HCT116 (cell line): Measurements from ENCODE around the gene MACF1. TPM values are rescaled to one million over a fixed set of nuclear protein-coding genes. Genes with fewer than 3 reads are reported as not detected.

Source experiments
- ATAC-seq: fragments of 200-7000 bp; cut with Tn5 transposase; 2 replicates; pipeline ENCODE4 v1.9.1; 2020; ENCODE audit warnings: mild to moderate bottlenecking, moderate library complexity
- BruUV-seq: library from RNA; stranded (reverse); fragments of 400-500 nt; replicated peaks from 2 replicates; lab custom pipeline; 2021; lab: Mats Ljungman, UMichigan
- CTCF ChIA-PET: fragments of 300-600 bp; sonication (Branson Sonifier 250); formaldehyde crosslinking; loops from one replicate; lab custom pipeline; 2021; ENCODE audit warnings: antibody characterized with exemption; lab: Charles Lee
- POLR2A ChIA-PET: fragments of 300-600, 350-600 bp; sonication (Branson Sonifier 250); formaldehyde crosslinking; loops from one replicate; lab custom pipeline; 2021; ENCODE audit warnings: antibody characterized with exemption; lab: Charles Lee
- RAD21 ChIA-PET, 2 experiments: fragments of 300-600 bp; sonication (Branson Sonifier 250); formaldehyde crosslinking; loops; one replicate each; lab custom pipeline; 2023; ENCODE audit warnings: low total read pairs in 2 of 2; ENCODE audit not compliant: uncharacterized antibody in 2 of 2, unreplicated experiment in 2 of 2, low non-redundant PET in 1 of 2; lab: Charles Lee
- DNase-seq: peaks from one replicate; pipeline ENCODE4 v3.0.0-alpha.2; 2010; ENCODE audit warnings: low read depth, low spot score
- H2AFZ ChIP-seq: fragments of 200-600 bp; shearing (Covaris generic), sonication (generic); 2 replicates; pipeline ENCODE4 v1.6.1; 2017; ENCODE audit warnings: low read depth, mixed run types, mixed read lengths, antibody characterized with exemption, low read length; ENCODE audit not compliant: poor library complexity, severe bottlenecking
- H3K27ac ChIP-seq: 2 replicates; pipeline ENCODE4 v1.5.1; 2012; ENCODE audit warnings: low read depth, low read length
- H3K27me3 ChIP-seq: fragments of 200-600 bp; sonication (generic); 2 replicates; pipeline ENCODE4 v1.6.1; 2016; ENCODE audit warnings: mixed run types, low read length, mixed read lengths; ENCODE audit not compliant: insufficient read depth
- H3K36me3 ChIP-seq, 2 experiments: fragments of 200-500 bp in 1 of 2; fragments of 200-600 bp in 1 of 2; sonication (Bioruptor generic) in 1 of 2; sonication (generic) in 1 of 2; 2 replicates each; pipeline versions ENCODE4 v1.5.1 to v1.6.1; 2014 to 2016; ENCODE audit warnings: low read length in 2 of 2, inconsistent platforms in 1 of 2, mixed read lengths in 1 of 2, mixed run types in 1 of 2; ENCODE audit not compliant: insufficient read depth in 2 of 2, control insufficient read depth in 1 of 2
- H3K4me1 ChIP-seq, 2 experiments: fragments of 200-600 bp in 1 of 2; sonication (generic) in 1 of 2; 2 replicates each; pipeline versions ENCODE4 v1.5.1 to v1.6.1; 2012 to 2017; ENCODE audit warnings: low read length in 2 of 2, inconsistent platforms in 1 of 2, mild to moderate bottlenecking in 1 of 2, mixed read lengths in 1 of 2, mixed run types in 1 of 2, moderate library complexity in 1 of 2; ENCODE audit not compliant: insufficient read depth in 2 of 2, control insufficient read depth in 1 of 2
- H3K4me2 ChIP-seq: fragments of 200-600 bp; sonication (generic); 2 replicates; pipeline ENCODE4 v1.6.1; 2017; ENCODE audit warnings: mixed run types, low read length, mixed read lengths
- H3K4me3 ChIP-seq, 2 experiments: fragments of 200-600 bp in 1 of 2; sonication (generic) in 1 of 2; replicated peaks in 1 of 2; 2 replicates each; pipeline ENCODE4 v1.5.1; 2011 to 2016; ENCODE audit warnings: low read length in 2 of 2, control low read depth in 1 of 2, low read depth in 1 of 2, mild to moderate bottlenecking in 1 of 2, mixed read lengths in 1 of 2, mixed run types in 1 of 2
- H3K79me2 ChIP-seq: fragments of 200-600 bp; sonication (generic); 2 replicates; pipeline ENCODE4 v1.6.1; 2017; ENCODE audit warnings: mild to moderate bottlenecking, mixed run types, low read length, moderate library complexity, mixed read lengths; ENCODE audit not compliant: insufficient read depth
- H3K9ac ChIP-seq: fragments of 200-600 bp; sonication (generic); 2 replicates; pipeline ENCODE4 v1.6.1; 2016; ENCODE audit warnings: low read length, mixed read lengths
- H3K9me2 ChIP-seq: fragments of 200-600 bp; sonication (generic), shearing (Covaris generic); 2 replicates; pipeline ENCODE4 v1.6.1; 2017; ENCODE audit warnings: mixed run types, mild to moderate bottlenecking, moderate library complexity; ENCODE audit not compliant: insufficient read depth
- H3K9me3 ChIP-seq, 2 experiments: fragments of 200-500 bp in 1 of 2; fragments of 200-600 bp in 1 of 2; sonication (Bioruptor generic) in 1 of 2; sonication (generic) in 1 of 2; 2 replicates each; pipeline ENCODE4 v1.6.1; 2014 to 2017; ENCODE audit warnings: low read length in 2 of 2, mixed read lengths in 2 of 2, inconsistent platforms in 1 of 2, low read depth in 1 of 2, mild to moderate bottlenecking in 1 of 2, mixed run types in 1 of 2, moderate library complexity in 1 of 2; ENCODE audit not compliant: control insufficient read depth in 1 of 2, insufficient read depth in 1 of 2
- H4K20me1 ChIP-seq: fragments of 200-600 bp; sonication (generic), shearing (Covaris generic); 2 replicates; pipeline ENCODE4 v1.6.1; 2017; ENCODE audit warnings: mixed run types, mild to moderate bottlenecking, moderate library complexity; ENCODE audit not compliant: insufficient read depth
- CBX3 ChIP-seq: IDR thresholded peaks from 2 replicates; pipeline ENCODE4 v1.6.1; 2012; ENCODE audit warnings: low read depth
- CEBPB ChIP-seq: IDR thresholded peaks from 2 replicates; pipeline ENCODE4 v1.6.1; 2012; ENCODE audit warnings: low read depth
- EGR1 ChIP-seq: IDR thresholded peaks from 2 replicates; pipeline ENCODE4 v1.6.1; 2012; ENCODE audit warnings: low read depth
- ELF1 ChIP-seq: IDR thresholded peaks from 2 replicates; pipeline ENCODE4 v1.6.1; 2012; ENCODE audit warnings: low read depth, borderline replicate concordance
- EZH2 ChIP-seq: fragments of 200-600 bp; sonication (generic); IDR thresholded peaks from 2 replicates; pipeline ENCODE4 v1.6.1; 2017; ENCODE audit warnings: antibody characterized with exemption, mixed run types
- EZH2phosphoT487 ChIP-seq: fragments of 200-600 bp; IDR thresholded peaks from 2 replicates; pipeline ENCODE4 v1.6.1; 2018; ENCODE audit warnings: antibody characterized with exemption, borderline replicate concordance
- FOSL1 ChIP-seq: IDR thresholded peaks from 2 replicates; pipeline ENCODE4 v1.6.1; 2012; ENCODE audit warnings: low read depth
- POLR2A ChIP-seq: IDR thresholded peaks from 2 replicates; pipeline ENCODE4 v1.7.0; 2011; ENCODE audit warnings: borderline replicate concordance; ENCODE audit not compliant: insufficient read depth, insufficient read length; ENCODE audit errors: extremely low read depth
- POLR2AphosphoS5 ChIP-seq: IDR thresholded peaks from 2 replicates; pipeline ENCODE4 v1.6.1; 2011; ENCODE audit warnings: mild to moderate bottlenecking, low read depth, low read length, moderate library complexity
- RAD21 ChIP-seq: IDR thresholded peaks from 2 replicates; pipeline ENCODE4 v1.6.1; 2012; ENCODE audit warnings: low read depth, mild to moderate bottlenecking
- REST ChIP-seq: IDR thresholded peaks from 2 replicates; pipeline ENCODE4 v1.6.1; 2012; ENCODE audit warnings: low read depth
- SIN3A ChIP-seq: IDR thresholded peaks from 2 replicates; pipeline ENCODE4 v1.6.1; 2012; ENCODE audit warnings: low read depth
- SRF ChIP-seq: IDR thresholded peaks from 2 replicates; pipeline ENCODE4 v1.6.1; 2012; ENCODE audit warnings: low read depth
- YY1 ChIP-seq: IDR thresholded peaks from 2 replicates; pipeline ENCODE4 v1.6.1; 2011; ENCODE audit warnings: low read length, low read depth, moderate library complexity, mild to moderate bottlenecking; ENCODE audit not compliant: insufficient replicate concordance; ENCODE audit errors: extremely low read depth
- ZNF274 ChIP-seq: fragments of 200-500 bp; sonication (Bioruptor generic); IDR thresholded peaks from 2 replicates; pipeline ENCODE4 v1.6.1; 2014; ENCODE audit warnings: mild to moderate bottlenecking, low read depth, low read length, inconsistent platforms
- intact Hi-C: fragments of 100-400 bp; cut with micrococcal nuclease; formaldehyde crosslinking; loops from 2 replicates; pipeline ENCODE4 v1.10.0; 2022
- total RNA-seq: library from RNA; stranded (reverse); gene quantifications from one replicate; pipeline ENCODE4 v1.2.1, GENCODE V29; 2021; ENCODE audit not compliant: unreplicated experiment
- TF ChIP-seq, protein P1 (sequence below): IDR thresholded peaks from 2 replicates; pipeline ENCODE4 v1.6.1; 2012
- TF ChIP-seq, protein P2 (sequence below), 3 experiments: fragments of 200-600 bp in 1 of 3; sonication (generic) in 1 of 3; IDR thresholded peaks in 2 of 3; conservative IDR thresholded peaks in 1 of 3; 2 replicates each; pipeline ENCODE4 v1.5.1; 2012 to 2017; ENCODE audit warnings: low read depth in 2 of 3, low read length in 2 of 3, antibody characterized with exemption in 1 of 3, borderline replicate concordance in 1 of 3, control low read depth in 1 of 3, mild to moderate bottlenecking in 1 of 3, mixed read lengths in 1 of 3, mixed run types in 1 of 3, moderate library complexity in 1 of 3; ENCODE audit not compliant: insufficient read depth in 1 of 3
- TF ChIP-seq, protein P3 (sequence below): IDR thresholded peaks from 2 replicates; pipeline ENCODE4 v1.6.1; 2011; ENCODE audit warnings: mild to moderate bottlenecking, low read length, moderate library complexity; ENCODE audit not compliant: insufficient replicate concordance; ENCODE audit errors: extremely low read depth

MACF1 gene
- total RNA-seq, 1 experiment from 2014 or later = 146 TPM

GRCh38 chr1:39165488-39165887 is 39.0 kb upstream of the MACF1 start:
- intact Hi-C loops = no loop called here
- RAD21 ChIA-PET = no interaction called here
- no peak for ATAC-seq

More at GRCh38 chr1:39165488-39165887, 39.0 kb upstream of the MACF1 start:
- H4K20me1 ChIP-seq = no peaks in the 10 kb centered on the region
- BruUV-seq = no TSS peak
- H3K36me3 ChIP-seq = no peaks in the 10 kb centered on the region
- ChIA-PET POLR2A (no interaction called here), CTCF (no interaction called here)
- TF ChIP-seq CEBPB (no peak), EZH2phosphoT487 (no peak), ELF1 (no peak), EGR1 (no peak), REST (no peak), CBX3 (no peak), YY1 (no peak), POLR2A (no peak), EZH2 (no peak), SIN3A (no peak), POLR2AphosphoS5 (no peak), ZNF274 (no peak), FOSL1 (no peak), RAD21 (no peak), SRF (no peak)
- TF ChIP-seq, protein P1, sequence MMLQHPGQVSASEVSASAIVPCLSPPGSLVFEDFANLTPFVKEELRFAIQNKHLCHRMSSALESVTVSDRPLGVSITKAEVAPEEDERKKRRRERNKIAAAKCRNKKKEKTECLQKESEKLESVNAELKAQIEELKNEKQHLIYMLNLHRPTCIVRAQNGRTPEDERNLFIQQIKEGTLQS = no peak
- TF ChIP-seq, protein P2, sequence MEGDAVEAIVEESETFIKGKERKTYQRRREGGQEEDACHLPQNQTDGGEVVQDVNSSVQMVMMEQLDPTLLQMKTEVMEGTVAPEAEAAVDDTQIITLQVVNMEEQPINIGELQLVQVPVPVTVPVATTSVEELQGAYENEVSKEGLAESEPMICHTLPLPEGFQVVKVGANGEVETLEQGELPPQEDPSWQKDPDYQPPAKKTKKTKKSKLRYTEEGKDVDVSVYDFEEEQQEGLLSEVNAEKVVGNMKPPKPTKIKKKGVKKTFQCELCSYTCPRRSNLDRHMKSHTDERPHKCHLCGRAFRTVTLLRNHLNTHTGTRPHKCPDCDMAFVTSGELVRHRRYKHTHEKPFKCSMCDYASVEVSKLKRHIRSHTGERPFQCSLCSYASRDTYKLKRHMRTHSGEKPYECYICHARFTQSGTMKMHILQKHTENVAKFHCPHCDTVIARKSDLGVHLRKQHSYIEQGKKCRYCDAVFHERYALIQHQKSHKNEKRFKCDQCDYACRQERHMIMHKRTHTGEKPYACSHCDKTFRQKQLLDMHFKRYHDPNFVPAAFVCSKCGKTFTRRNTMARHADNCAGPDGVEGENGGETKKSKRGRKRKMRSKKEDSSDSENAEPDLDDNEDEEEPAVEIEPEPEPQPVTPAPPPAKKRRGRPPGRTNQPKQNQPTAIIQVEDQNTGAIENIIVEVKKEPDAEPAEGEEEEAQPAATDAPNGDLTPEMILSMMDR (IDR thresholded peaks at IDR 0.05 in 2 of 3, conservative IDR thresholded peaks at IDR 0.05 in 1 of 3; ENCODE audit: borderline replicate concordance in 1 of 3, insufficient read depth in 1 of 3, low read depth in 2 of 3, low read length in 2 of 3) = no peak
- TF ChIP-seq, protein P3, sequence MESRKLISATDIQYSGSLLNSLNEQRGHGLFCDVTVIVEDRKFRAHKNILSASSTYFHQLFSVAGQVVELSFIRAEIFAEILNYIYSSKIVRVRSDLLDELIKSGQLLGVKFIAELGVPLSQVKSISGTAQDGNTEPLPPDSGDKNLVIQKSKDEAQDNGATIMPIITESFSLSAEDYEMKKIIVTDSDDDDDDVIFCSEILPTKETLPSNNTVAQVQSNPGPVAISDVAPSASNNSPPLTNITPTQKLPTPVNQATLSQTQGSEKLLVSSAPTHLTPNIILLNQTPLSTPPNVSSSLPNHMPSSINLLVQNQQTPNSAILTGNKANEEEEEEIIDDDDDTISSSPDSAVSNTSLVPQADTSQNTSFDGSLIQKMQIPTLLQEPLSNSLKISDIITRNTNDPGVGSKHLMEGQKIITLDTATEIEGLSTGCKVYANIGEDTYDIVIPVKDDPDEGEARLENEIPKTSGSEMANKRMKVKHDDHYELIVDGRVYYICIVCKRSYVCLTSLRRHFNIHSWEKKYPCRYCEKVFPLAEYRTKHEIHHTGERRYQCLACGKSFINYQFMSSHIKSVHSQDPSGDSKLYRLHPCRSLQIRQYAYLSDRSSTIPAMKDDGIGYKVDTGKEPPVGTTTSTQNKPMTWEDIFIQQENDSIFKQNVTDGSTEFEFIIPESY = no peak
- H3K9me2 ChIP-seq = no peaks in the 10 kb centered on the region
- no peak overlapping the region for H3K9ac ChIP-seq
- DNase-seq = no peak
- H3K4me1 ChIP-seq = peaks cover 5 to 10% of the 10 kb centered on the region in 2 experiments; a peak in 2 of 4 replicates
- no peak overlapping the region for H3K4me2 ChIP-seq
- H3K27ac ChIP-seq = no peak overlapping the region
- H2AFZ ChIP-seq = no peak overlapping the region
- no peak overlapping the region for H3K4me3 ChIP-seq
- peaks cover 14% of the 10 kb centered on the region for H3K79me2 ChIP-seq
- no peaks in the 10 kb centered on the region for H3K27me3 ChIP-seq
- no peaks in the 10 kb centered on the region for H3K9me3 ChIP-seq
